SK-N-DZ (cell line): ENCODE measurements around the gene PPM1F.
"Not testable (repeated sequence)": the region's sequence is repeated elsewhere in the genome, so short reads cannot be mapped to it uniquely, and the experiment has no call there.

Experiments used
- DNase-seq: peaks from one replicate; pipeline ENCODE4 v3.0.0-alpha.2; 2015; ENCODE audit warnings: low spot score

PPM1F gene

DNA sequence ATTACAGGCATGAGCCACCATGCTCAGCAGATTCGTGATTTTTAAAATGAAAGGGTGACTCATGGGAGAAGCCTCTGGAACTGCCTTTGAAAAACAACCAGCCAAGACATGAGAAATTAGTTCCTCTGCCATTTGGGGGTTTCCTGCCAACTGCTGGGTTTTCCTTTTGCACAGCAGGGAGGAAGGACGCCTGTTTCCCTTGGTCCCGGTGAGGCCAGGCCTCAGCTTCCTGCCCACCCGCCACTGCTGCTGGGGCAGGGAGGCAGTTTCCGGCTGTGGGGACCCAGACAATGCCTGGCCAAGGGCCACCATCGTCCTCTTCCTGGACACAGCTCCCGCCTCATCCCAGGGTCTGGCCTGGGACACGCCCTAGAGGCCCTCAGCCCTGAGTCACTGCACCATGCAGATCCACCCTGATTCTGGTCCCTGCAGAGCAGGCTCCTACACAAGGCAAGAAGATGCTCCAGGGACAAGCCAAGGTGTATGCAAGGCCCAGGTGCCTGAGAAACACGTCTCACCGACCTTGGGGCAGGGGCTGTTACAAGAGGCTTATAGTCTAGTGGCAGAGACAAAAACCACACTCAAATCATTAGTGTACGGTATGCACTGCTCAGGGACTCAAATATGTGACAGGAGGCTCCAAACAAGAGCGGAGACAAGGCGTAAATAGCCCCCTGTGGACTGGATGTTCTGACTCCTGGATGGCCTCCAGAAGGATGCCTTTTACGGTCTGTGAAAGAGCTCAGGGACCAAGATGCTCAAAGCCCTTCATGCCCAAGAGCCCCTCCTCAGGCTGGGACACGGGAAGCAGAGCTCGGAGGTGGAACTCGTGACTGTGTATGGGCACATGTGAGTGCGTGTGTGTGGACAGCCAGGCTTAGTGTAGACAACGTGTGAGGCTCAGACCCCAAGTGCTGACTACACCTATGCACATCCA is 10.0 kb downstream of the PPM1F start:
- no peak for DNase-seq

DNA sequence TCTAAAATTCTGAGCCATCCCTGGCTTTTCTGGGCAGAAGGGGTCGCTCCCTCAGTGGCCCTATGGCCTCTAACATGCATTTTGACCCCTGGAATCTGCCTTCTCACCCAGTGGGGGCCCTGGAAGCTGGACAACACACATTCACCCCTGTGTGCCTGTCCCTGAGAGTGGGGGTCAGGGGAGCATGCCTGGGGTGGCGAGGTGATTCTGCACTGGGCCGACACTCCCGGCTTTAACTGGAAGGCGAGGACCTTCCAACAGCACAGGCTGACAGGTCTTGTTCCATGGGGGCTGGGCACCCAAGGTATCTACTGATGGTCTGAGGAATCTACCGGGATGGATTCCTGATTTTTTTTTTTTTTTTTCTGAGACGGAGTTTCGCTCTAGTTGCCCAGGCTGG is 10.7 kb downstream of the PPM1F start:
- no peak for DNase-seq

DNA sequence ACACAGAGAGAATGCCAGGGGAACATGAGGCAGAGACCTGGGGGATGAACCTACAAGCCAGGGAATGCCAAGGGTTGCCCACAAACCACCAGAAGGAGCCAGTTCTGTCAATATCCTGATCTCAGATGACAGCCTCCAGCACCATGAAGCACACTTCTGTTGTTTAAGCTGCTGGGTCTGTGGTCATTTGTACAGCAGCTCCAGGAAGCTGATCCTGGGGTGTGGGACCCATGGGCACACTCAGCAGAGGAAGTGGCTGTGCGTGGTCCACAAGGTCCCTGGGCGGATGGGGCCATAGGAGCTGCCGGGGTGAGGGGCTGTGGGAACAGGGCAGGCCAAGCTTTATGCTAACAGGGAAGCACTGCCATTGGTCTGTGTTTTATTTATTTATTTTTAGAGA is 12.1 kb downstream of the PPM1F start:
- no peak for DNase-seq

DNA sequence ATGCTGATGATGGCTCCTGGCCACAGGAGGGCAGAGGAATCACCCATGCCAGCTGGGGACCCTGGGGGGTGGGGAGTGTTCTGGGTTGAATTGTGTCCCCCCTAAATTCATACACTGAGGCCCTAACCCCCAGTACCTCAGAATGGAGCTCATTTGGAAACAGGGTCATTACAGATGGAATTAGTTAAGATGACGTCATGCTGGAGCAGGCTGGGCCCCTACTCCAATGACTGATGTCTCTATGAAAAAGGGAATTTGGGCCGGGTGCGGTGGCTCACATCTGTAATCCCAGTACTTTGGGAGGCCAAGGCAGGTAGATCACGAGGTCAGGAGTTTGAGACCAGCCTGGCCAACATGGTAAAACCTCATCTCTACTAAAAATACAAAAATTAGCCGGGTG is 12.7 kb downstream of the PPM1F start:
- DNase-seq, result not testable (repeated sequence)

DNA sequence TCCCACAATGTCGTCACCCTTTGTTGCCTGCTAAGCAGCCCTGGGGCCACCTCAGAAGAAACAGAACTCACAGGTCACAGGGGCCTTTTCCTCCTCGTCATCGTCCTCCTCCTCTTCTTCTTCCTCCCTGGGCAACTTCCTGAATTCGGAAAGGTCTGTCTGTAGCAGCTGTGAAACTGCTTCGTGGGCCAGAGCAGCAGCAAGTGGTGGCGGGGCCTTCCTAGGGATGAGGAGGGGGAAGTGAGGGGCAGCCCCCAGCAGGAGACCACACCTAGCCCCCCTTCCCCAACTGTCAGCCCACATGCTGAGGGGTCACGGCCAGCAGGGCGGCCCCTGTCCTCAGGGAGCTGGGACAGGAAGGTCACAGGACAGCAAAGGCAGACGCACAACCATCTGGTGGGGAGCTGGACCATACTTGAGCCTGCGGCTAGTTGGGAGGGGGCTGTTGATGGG is 13.2 kb downstream of the PPM1F start:
- no peak for DNase-seq

DNA sequence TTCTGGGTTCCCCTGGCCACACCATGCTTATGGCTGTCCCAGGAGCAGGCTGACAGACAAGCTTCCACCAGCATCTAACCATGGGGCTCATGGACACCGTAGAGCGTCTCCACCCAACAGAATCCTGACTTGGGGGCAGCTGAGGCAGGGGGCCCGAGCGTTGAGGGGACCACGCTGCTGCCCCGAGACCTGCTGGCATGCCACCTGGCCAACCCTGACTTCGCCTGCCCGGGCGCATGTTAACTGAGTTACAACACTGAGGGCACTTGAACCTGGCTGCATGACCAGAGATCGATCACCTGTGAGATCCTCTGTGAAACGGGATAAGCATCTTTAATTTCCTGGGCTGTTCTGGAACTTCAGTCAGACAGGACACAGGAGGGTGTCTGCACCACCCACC is 13.7 kb downstream of the PPM1F start:
- DNase-seq, result no peak

DNA sequence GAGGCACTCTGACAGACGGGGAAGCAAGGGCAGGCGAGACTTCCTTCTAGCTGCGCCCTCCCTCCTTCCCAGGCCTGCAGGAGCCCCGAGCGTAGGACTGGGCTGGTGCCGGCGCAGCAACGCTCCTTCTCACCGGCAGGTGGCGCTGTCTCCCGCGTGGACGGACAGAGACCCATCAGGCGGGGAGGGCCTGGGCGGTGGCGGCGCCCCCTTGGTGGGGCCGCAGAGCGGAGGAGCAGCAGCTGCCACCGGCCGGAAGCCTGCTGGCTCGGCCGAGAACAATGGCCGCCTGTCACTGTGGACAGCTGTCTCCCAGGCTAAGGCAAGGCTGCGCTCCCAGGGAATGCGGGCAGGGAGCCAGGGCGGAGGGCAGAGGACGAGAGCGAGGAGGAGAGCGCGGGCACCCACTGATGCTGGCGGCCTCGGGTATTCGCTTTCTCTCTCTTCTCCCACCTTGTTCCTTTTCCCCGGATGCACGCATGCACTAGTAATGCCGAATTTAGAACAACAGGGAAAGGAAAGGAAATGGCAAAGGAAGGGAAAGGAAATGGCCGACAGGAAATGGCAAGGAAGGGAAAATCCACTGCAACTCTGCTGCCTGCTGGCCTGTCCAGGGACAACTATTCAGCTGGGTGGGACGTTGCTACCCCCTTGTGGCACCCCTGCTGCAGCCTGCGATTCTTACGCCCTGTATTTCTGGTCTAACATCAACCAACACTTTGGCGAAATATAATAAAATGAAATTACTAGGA is 14.4 kb downstream of the PPM1F start:
- peak; percentile 90 for DNase-seq

DNA sequence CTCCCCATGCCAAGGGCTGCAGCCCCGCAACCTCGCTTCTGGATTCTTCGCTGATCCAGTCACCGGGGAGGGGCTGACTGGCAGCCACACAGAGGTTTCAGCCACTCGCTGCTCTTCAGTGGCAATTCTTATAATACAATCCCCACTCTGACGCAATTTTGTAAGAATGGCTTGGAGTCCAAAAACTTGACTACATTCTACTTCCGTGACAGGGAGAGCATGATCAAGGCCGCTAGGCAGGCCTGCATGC is 14.9 kb downstream of the PPM1F start:
- DNase-seq, result no peak

DNA sequence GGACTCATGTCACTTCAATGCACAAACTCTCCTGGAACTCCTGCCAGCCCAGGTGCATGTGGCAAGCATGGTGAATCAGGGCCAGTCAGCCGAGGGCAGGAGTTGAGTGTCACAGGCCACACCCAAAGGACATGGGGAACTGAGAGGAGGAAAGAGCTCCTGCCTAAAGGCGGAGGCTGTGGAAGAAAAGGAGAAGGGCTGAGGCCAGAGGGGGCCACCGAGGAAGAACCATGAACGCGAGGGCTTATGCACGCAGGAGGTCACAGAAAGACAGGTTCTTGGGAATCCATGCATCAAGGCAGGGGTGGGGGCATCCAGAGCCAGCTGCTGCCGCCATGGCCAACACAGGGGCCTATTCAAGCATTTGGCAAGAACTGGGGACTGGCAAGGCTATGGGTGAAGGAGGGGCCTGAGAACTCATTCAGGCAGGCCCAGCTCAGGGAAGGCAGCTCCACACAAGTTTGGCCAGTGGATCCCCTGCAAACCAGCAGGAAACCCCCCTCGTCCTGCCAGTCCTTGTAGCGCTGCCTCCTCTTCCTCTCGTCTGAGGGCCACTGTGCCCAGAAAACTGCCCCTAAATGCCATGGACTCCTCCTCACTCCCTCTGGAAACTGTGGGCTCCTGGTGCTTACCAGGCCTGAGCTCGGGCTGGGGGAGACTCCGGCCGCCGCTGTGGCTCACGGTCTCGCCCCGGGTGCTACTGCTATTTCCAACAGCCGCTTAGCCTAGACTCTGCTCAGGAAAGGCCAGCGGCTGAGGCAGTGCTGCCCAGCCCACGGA is 15.4 kb downstream of the PPM1F start:
- no peak for DNase-seq

DNA sequence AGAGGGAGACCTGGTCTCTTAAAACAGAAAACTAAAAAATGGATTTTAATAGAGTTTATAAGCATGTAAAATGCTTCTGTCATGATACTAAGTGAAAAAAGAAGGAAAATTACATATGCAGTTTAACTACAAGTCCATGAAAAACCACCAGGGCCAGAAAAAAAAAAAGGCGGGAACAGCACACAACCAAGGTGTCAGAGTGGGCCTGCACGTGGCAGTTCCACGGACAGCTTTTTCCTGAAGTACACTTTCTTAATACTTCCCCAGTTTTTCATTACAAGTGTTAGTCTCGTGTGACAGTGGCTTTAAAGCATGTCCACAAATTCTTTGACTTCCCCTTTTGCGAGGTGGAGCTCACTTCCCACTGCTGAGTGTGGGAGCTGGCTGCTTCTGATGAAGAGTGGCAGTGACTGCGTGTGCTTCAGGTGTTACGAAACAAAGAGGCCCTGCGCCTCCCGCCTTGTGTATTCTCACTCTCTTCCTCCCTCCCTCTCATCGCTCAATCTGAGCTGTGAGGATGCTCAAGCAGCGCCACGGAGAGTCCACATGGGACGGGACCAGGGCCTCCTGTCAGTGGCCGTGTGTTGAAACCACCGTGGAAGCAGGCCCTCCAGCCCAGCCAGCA is 16.4 kb downstream of the PPM1F start:
- DNase-seq, result no peak

DNA sequence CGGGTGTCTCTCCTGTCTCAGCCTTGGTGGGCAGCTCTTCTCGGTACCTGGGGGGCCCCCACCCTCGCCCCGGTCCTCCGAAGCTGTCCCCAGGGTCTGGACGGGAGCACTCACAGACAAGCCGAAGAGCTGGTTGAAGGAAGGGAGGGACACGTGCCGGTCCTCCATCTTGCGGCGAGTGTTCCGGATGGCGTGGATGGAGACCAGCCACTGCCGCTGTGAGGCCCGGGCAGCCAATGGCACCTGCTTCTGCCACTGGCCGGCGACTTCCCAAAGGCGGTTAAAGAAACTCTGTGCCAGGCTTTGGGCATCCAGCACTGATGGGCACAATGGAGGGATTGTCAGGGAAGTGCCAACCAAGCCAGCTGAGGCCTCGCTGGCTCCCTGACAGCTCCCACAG is 18.7 kb downstream of the PPM1F start:
- DNase-seq, result no peak

DNA sequence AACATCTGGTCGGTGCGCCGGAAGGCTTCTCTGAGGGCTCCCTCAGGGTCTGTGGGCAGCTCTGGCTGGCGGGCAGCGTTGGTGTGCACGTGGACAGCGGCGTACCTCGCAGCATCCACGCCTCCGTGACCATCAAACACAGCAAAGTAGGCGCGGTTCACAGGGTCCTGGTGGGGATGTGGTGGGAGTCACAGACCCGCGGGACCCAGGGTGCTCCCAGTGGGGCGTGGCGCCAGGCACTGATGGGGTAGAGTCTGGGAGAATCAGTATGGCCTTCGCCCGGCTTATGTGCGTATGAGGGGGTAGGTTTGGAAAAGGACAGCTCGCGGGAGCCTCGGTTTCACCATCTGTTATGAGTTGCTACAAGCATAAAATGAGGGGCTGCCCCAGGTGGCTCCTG is 19.2 kb downstream of the PPM1F start:
- no peak for DNase-seq

DNA sequence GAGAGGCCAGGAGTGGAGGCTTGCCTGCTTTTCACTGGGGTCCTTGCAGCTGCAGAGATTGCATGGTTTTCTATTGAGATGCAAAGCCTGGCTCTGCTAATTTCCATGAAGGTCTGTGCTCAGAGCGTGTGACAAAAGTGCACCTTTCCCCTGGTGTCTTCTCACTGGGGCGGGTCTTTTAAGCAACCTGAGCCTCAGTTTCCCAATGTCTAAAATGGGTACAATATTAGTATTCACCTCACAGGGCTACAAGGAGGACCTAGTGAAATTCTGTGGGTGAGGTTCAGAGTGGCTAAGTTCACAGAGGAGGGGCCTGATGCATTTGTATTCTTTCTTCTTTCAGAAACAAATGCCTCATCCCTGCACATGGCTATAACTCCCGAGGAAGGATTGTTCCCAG is 20.3 kb downstream of the PPM1F start:
- DNase-seq, result no peak

DNA sequence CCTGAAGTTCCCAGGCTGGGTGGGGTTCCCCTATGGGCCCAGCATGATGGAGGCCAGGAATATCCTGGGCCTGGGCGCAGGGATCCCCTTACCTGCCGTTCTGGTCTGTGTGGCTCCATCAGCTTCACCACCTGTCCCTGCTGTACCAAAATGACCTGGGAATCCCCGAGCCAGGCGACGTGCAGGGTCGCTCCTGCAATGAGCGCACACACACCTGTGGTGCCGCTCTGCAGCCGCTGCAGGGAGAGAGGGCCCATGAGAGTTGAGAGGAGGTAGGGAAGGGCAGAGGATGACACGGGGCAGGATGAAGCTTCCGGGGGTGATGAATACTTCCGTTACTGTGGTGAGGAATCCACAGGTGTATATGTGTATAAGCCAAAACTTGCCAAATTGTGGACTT is 21.6 kb downstream of the PPM1F start:
- DNase-seq, result no peak

DNA sequence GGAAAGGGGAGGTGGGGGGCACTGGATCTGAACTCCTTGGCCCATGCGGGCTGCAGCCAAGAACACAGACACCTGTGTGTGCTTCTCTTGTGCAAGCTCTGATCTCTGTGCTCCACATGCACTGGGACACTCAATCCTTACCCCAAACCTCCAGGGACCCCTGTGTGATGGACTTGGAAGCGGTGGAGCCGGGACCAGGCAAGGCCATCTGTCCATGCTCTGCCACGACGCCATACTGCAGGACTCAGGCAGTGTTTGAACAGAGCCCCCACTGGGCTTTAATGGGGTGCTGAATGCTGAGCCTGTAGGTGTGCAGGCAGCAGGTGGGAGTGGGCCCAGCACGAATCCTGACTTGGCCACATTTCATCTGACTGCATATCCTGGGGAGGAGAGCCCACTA is 23.4 kb downstream of the PPM1F start:
- no peak for DNase-seq

DNA sequence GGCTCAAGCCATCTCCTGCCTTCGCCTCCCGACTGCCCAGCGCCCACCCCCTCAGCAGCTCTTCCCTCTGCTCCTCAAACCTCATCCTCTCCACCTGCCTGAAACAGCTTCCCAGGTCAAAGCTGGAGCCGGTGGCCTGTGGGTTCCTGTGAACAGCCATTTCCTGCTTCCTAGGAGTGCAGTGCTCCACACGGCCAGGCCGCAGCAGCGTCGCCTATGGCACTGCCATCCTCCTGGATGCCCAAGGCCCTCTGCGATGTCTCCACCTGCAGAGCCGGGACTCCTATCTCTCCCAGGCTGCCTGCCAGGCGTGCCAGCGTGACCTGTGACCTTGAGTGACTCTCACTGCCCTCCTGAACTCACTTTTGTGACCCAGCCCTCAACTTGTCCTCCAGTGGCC is 24.6 kb downstream of the PPM1F start:
- no peak for DNase-seq

DNA sequence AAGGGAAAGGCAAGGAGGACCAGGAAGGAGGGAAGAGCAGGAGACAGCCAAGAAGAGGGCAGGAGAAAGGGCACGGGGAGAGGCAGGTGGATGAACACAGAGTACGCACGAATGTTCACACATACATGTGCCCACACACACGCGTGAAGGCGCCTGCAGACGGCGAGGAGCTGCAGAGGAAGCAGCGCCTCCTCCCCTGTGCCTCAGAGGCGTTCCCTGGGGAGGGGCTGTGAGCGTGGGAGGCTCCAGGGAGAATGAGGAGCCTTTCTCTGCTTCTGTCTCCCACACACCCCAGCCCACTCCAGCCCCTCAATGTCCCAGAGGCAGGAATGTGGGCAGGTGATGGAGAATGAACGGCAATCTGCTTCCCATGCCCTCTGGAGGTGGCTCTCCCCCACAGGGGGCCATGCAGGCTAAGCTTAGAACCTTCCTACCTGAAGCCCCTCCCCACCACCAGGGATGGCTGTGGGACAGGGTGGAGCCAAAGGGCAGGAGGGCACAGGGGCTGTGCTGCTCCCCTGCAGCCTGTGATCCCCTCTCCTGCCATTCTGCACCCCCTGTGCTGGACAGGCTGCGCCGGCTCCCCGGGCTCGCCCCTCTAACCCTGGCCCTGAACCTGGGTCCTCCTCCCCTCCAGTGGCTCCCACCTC is 25.3 kb downstream of the PPM1F start:
- no peak for DNase-seq

DNA sequence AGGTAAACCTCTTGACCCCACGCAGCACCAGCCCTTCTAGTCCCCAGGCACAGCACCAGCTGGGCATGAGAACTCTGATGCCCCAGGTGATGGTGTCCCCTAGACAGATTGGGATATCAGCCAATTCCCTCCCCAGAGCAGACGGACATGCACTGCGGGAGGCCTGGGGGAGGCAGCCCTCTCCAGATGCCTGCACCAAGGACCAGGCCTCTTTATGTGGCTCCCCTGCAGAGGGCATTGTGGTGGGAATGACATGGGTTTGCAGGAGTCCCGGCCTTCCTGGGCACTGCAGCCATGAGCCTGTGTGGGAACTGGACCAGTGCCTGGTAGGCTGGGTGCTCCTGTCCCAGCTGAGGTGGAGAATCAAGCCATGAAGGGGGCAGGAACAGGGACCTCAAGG is 25.9 kb downstream of the PPM1F start:
- no peak for DNase-seq

DNA sequence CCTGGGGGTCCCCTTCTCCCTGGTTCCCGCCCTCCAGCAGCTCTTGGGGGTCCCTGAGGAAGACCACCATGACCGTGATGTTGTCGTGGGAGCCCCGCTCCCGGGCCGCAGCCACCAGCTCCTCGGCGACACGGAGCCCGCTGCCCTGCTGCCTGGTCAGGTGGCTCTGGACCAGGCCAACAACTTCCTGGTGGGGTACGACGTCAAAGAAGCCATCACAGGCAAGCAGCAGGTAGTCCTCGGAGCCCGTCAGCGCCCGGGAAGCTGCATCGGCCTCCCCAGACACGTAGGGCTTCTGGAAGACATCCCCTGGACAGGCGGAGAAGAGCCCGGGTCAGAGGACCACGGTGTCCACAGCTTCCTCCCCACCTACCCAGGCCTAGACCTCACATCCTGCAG is 29.5 kb downstream of the PPM1F start:
- DNase-seq, result no peak

DNA sequence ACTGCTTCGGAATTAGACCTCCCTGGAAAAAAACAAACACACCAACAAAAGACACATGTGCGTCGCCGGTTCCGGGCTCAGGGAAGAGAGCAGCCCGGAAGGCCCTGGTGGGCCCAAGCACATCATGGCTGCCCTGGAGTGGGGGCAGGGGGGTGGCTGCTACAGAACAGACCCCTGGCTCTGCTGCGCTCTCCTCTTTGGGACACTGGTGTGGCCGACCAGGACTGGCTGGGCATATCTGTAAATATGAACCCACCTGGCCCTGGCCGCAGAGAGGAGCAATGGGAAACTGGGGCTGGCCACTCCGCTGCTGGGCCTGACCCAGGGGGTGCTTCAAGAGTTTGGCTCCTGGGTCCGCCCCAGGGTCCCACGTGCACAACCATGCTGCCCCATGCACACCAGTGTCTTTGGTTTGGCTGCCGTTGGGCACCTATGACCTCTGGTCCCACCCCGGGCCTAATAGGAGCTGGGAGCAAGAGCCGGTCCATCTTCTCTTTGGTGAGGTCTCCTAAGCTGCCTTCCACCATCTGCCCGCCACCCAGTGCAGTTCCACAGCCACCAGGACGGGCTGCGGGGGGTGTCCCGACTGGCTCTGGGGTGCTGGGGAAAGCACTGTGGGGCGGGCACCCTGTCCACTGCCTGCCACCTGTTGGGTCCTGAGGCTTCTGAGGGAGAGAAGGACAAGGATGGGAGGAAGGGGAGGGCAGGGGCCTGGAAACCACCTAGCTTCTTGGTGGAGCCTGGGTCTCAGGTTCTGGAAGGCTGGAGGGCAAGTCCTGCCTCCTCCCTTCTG is 30.1 kb downstream of the PPM1F start:
- DNase-seq, result no peak

DNA sequence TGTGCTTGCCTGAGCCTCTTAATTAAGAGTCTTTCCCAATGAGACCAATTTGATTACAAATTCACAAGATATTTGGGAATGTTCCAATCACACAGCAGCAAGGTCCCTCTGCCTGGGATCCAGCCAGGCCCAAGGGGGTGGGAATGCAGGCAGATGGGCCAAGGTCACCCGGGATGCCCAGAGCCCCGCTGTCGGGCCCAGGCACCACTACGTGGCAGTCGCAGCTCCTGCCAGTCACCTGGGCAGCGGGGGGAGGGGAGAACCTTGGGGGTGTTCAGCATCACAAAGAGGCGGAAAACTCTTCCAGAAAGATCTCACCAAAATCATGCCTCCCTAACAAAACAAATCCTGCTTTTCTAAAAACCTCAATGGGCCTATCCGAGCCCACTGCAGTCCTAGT is 30.9 kb downstream of the PPM1F start:
- DNase-seq, result no peak
